B cell (primary cell): ENCODE measurements around the gene WTAP. TPM values are rescaled to one million over a fixed set of nuclear protein-coding genes. Genes with fewer than 3 reads are reported as not detected.

Source experiments
- ATAC-seq: fragments of 200-7000 bp; cut with Tn5 transposase; one replicate; pipeline ENCODE4 v1.10.0; 2021; ENCODE audit warnings: low read depth, mild to moderate bottlenecking, moderate number of reproducible peaks, moderate library complexity
- CTCF ChIA-PET: fragments of 350-600 bp; sonication (Branson Sonifier 250); formaldehyde crosslinking; loops from one replicate; lab custom pipeline; 2021; ENCODE audit warnings: antibody characterized with exemption, inconsistent platforms; lab: Charles Lee
- POLR2A ChIA-PET: fragments of 350-600 bp; sonication (Branson Sonifier 250); formaldehyde crosslinking; loops from one replicate; lab custom pipeline; 2021; ENCODE audit warnings: antibody characterized with exemption; lab: Charles Lee
- DNase-seq: peaks from one replicate; pipeline ENCODE4 v3.0.0; 2013
- H2AFZ ChIP-seq: 2 replicates; pipeline ENCODE4 v1.6.1; 2012; ENCODE audit warnings: mild to moderate bottlenecking, low read depth, low read length; ENCODE audit not compliant: insufficient read depth, poor library complexity, severe bottlenecking
- H3K27ac ChIP-seq, 2 donors: 1 replicate in 1 of 2; 2 replicates in 1 of 2; pipeline ENCODE4 v1.5.1; 2012 to 2013; ENCODE audit warnings: low read length in 2 of 2, mild to moderate bottlenecking in 2 of 2, moderate library complexity in 1 of 2
- H3K27me3 ChIP-seq, 4 experiments: fragments of 200-600 bp in 1 of 4; sonication (generic) in 1 of 4; replicated peaks in 1 of 4; 1 replicate in 2 of 4; 2 replicates in 2 of 4; pipeline versions ENCODE4 v1.6.1 to v1.7.0; 2013 to 2016; ENCODE audit warnings: low read length in 3 of 4, mild to moderate bottlenecking in 2 of 4, mixed read lengths in 1 of 4, moderate library complexity in 1 of 4; ENCODE audit not compliant: insufficient read depth in 4 of 4, control insufficient read depth in 3 of 4; ENCODE audit errors: control extremely low read depth in 1 of 4
- H3K36me3 ChIP-seq, 2 experiments: replicated peaks in 1 of 2; 1 replicate in 1 of 2; 2 replicates in 1 of 2; pipeline versions ENCODE4 v1.6.1 to v1.7.1; 2013; ENCODE audit warnings: low read length in 1 of 2; ENCODE audit not compliant: insufficient read depth in 2 of 2, control insufficient read depth in 1 of 2; ENCODE audit errors: control extremely low read depth in 1 of 2, extremely low read depth in 1 of 2
- H3K4me1 ChIP-seq, 2 donors: fragments of 200-600 bp in 1 of 2; sonication (generic) in 1 of 2; 1 replicate in 1 of 2; 2 replicates in 1 of 2; pipeline versions ENCODE4 v1.5.1 to v1.6.1; 2013 to 2017; ENCODE audit warnings: low read length in 2 of 2; ENCODE audit not compliant: control insufficient read depth in 2 of 2, insufficient read depth in 2 of 2
- H3K4me2 ChIP-seq: replicated peaks from 2 replicates; pipeline ENCODE3; 2012; ENCODE audit warnings: mild to moderate bottlenecking, low read depth, low read length; ENCODE audit not compliant: poor library complexity, severe bottlenecking
- H3K4me3 ChIP-seq, 5 experiments: fragments of 200-600 bp in 1 of 5; sonication (generic) in 1 of 5; 1 replicate in 3 of 5; 2 replicates in 2 of 5; pipeline versions ENCODE4 v1.5.1 to v1.7.0; 2011 to 2016; ENCODE audit warnings: low read length in 4 of 5, mild to moderate bottlenecking in 4 of 5, low read depth in 2 of 5, control low read depth in 1 of 5, moderate library complexity in 1 of 5; ENCODE audit not compliant: insufficient read depth in 1 of 5; ENCODE audit errors: control extremely low read depth in 1 of 5, extremely low read depth in 1 of 5
- H3K79me2 ChIP-seq: fragments of 200-600 bp; sonication (generic); one replicate; pipeline ENCODE4 v1.6.0; 2016; ENCODE audit warnings: low read length; ENCODE audit not compliant: control insufficient read depth, insufficient read depth
- H3K9ac ChIP-seq: fragments of 200-600 bp; sonication (generic); 2 replicates; pipeline ENCODE4 v1.6.1; 2017; ENCODE audit warnings: mild to moderate bottlenecking, low read length, moderate library complexity
- H3K9me3 ChIP-seq, 3 donors: one replicate each; pipeline versions ENCODE4 v1.6.1 to v1.7.1; 2013; ENCODE audit warnings: low read length in 2 of 3; ENCODE audit not compliant: control insufficient read depth in 2 of 3, insufficient read depth in 1 of 3; ENCODE audit errors: control extremely low read depth in 1 of 3
- H4K20me1 ChIP-seq: 2 replicates; pipeline ENCODE4 v1.6.0; 2012; ENCODE audit warnings: mild to moderate bottlenecking, low read length; ENCODE audit not compliant: insufficient read depth, control insufficient read depth, poor library complexity, severe bottlenecking
- H3K27ac Mint-ChIP-seq: one replicate; pipeline ENCODE4 v1.8.0; 2021; ENCODE audit warnings: mixed read lengths
- H3K27me3 Mint-ChIP-seq: one replicate; pipeline ENCODE4 v1.8.0; 2021; ENCODE audit warnings: mixed read lengths
- H3K4me1 Mint-ChIP-seq: one replicate; pipeline ENCODE4 v1.8.0; 2021; ENCODE audit warnings: mixed read lengths
- H3K4me3 Mint-ChIP-seq: one replicate; pipeline ENCODE4 v1.8.0; 2021; ENCODE audit warnings: mixed read lengths
- H3K9me3 Mint-ChIP-seq: one replicate; pipeline ENCODE4 v1.8.0; 2022; ENCODE audit warnings: mixed read lengths; ENCODE audit not compliant: insufficient read depth
- CTCF ChIP-seq: fragments of 200-600 bp; IDR thresholded peaks from one replicate; pipeline ENCODE4 v1.8.0; 2022; ENCODE audit warnings: antibody characterized with exemption, mild to moderate bottlenecking
- EZH2 ChIP-seq: IDR thresholded peaks from 2 replicates; pipeline ENCODE4 v1.6.1; 2012; ENCODE audit warnings: borderline replicate concordance, low read depth, mild to moderate bottlenecking, moderate library complexity, low read length; ENCODE audit not compliant: insufficient read depth, poor library complexity, severe bottlenecking
- WGBS: methylation state at CpG from one replicate; pipeline ENCODE4 v1.1.5; 2013; ENCODE audit warnings: missing lambda C conversion rate; ENCODE audit not compliant: insufficient coverage; 5-methylcytosine and 5-hydroxymethylcytosine counted together
- intact Hi-C: fragments of 100-400 bp; cut with micrococcal nuclease; formaldehyde crosslinking; loops from one replicate; pipeline ENCODE4 v1.10.0; 2022
- polyA plus RNA-seq: library from polyadenylated mRNA; depleted of rRNA; stranded (reverse); fragments of >200 nt; gene quantifications from 2 replicates; pipeline ENCODE4 v1.2.3, GENCODE V29; 2012
- total RNA-seq, 2 donors: library from RNA; stranded (reverse); fragments of 120-200 nt in 1 of 2; gene quantifications; 1 replicate in 1 of 2; 2 replicates in 1 of 2; pipeline versions ENCODE4 v1.2.3 to v1.2.4, GENCODE V29; 2013 to 2022

WTAP gene
- total and polyA plus RNA-seq, 2 donors (not counting 1 experiment from before 2014, with no cell fraction given) = 34.2 to 165 TPM

- no peak for ATAC-seq
- WGBS = 33% methylated on average over 1 of the region's 5 CpGs
Observed at GRCh38 chr6:159686040-159686439, 41.3 kb upstream of the WTAP start.

GRCh38 chr6:159686703-159687102, 40.6 kb upstream of the WTAP start:
- TF ChIP-seq EZH2 (no peak), CTCF (no peak)
- no peaks in the 10 kb centered on the region for H3K9me3 ChIP-seq
- Mint-ChIP-seq H3K9me3 (no peaks in the 10 kb centered on the region), H3K27me3 (no peaks in the 10 kb centered on the region), H3K4me3 (no peak overlapping the region), H3K27ac (no peak overlapping the region), H3K4me1 (peaks cover 12% of the 10 kb centered on the region)
- H3K79me2 ChIP-seq = peaks cover 42% of the 10 kb centered on the region
- intact Hi-C loops = no loop called here
- peaks cover 16 to 56% of the 10 kb centered on the region in 2 experiments for H3K36me3 ChIP-seq
- H4K20me1 ChIP-seq = peaks cover 4% of the 10 kb centered on the region
- H3K27me3 ChIP-seq = no peaks in the 10 kb centered on the region
- no peak overlapping the region for H3K9ac ChIP-seq
- ChIA-PET POLR2A (no interaction called here), CTCF (no interaction called here)
- H3K27ac ChIP-seq = no peak overlapping the region
- no peak overlapping the region for H2AFZ ChIP-seq
- no CpG with 5 or more reads among the region's 3 CpGs for WGBS
- DNase-seq (no peak), ATAC-seq (no peak)
- H3K4me2 ChIP-seq = no peak overlapping the region
- no peak overlapping the region for H3K4me3 ChIP-seq
- H3K4me1 ChIP-seq = peaks cover 7 to 8% of the 10 kb centered on the region in 2 donors

More at GRCh38 chr6:159686040-159686439, 41.3 kb upstream of the WTAP start:
- Mint-ChIP-seq H3K9me3 (no peaks in the 10 kb centered on the region), H3K27ac (no peak overlapping the region), H3K4me3 (no peak overlapping the region), H3K4me1 (peaks cover 7% of the 10 kb centered on the region), H3K27me3 (no peaks in the 10 kb centered on the region)
- CTCF ChIA-PET = interaction anchor here (0.5 kb wide), 1 partner anchor 429 kb away, joined by 5 read pairs; no protein-coding TSS in a partner anchor
- Histone ChIP-seq H3K4me3 (no peak overlapping the region), H3K9ac (no peak overlapping the region), H4K20me1 (peaks cover 3% of the 10 kb centered on the region), H3K27me3 (no peaks in the 10 kb centered on the region), H3K36me3 (peaks cover 21 to 62% of the 10 kb centered on the region in 2 experiments), H3K4me1 (peaks cover 1 to 2% of the 10 kb centered on the region in 2 donors), H3K27ac (no peak overlapping the region), H3K4me2 (no peak overlapping the region), H3K79me2 (peaks cover 41% of the 10 kb centered on the region), H3K9me3 (no peaks in the 10 kb centered on the region), H2AFZ (no peak overlapping the region)
- TF ChIP-seq EZH2 = no peak
- no peak for TF ChIP-seq CTCF
- intact Hi-C loops = no loop called here
- DNase-seq = no peak
- POLR2A ChIA-PET = no interaction called here
